HL-60 (cell line): ENCODE data around the gene INHA.

Source experiments
- DNase-seq, 2 experiments: peaks; one replicate each; pipeline ENCODE4 v3.0.0-alpha.2; 2010 to 2020; ENCODE audit warnings: low read depth in 1 of 2, low spot score in 1 of 2
- H3K27ac ChIP-seq: fragments of 250-450 bp; sonication (Bioruptor Pico); replicated peaks from 2 replicates; pipeline ENCODE4 v1.5.1; 2020; ENCODE audit warnings: mild to moderate bottlenecking, moderate library complexity
- H3K27me3 ChIP-seq: fragments of 250-450 bp; sonication (Bioruptor Pico); 2 replicates; pipeline ENCODE4 v1.5.1; 2021; ENCODE audit warnings: mild to moderate bottlenecking, moderate library complexity; ENCODE audit not compliant: insufficient read depth, poor library complexity, severe bottlenecking
- H3K4me3 ChIP-seq: replicated peaks from 2 replicates; pipeline ENCODE4 v1.5.1; 2011; ENCODE audit warnings: mild to moderate bottlenecking, control low read depth, low read length; ENCODE audit not compliant: insufficient read depth
- CTCF ChIP-seq: IDR thresholded peaks from one replicate; pipeline ENCODE4 v1.5.1; 2011; ENCODE audit warnings: low read length, control low read depth, inconsistent platforms; ENCODE audit not compliant: insufficient read depth
- GABPA ChIP-seq: IDR thresholded peaks from 2 replicates; pipeline ENCODE4 v1.6.1; 2012; ENCODE audit warnings: low read depth
- POLR2AphosphoS5 ChIP-seq: IDR thresholded peaks from 2 replicates; pipeline ENCODE4 v1.6.1; 2012; ENCODE audit warnings: low read depth
- SPI1 ChIP-seq: IDR thresholded peaks from 2 replicates; pipeline ENCODE4 v1.6.1; 2012; ENCODE audit warnings: low read depth, mild to moderate bottlenecking, borderline replicate concordance
- TF ChIP-seq, protein P1 (sequence below): IDR thresholded peaks from 2 replicates; pipeline ENCODE4 v1.6.1; 2012; ENCODE audit warnings: low read depth; ENCODE audit not compliant: insufficient replicate concordance

The INHA gene

GRCh38 chr2:219547621-219548020, 24.5 kb upstream of the INHA start:
- H3K27me3 ChIP-seq: peaks cover 36% of the 10 kb centered on the region
- TF ChIP-seq GABPA (no peak), SPI1 (no peak), CTCF (no peak), POLR2AphosphoS5 (no peak)
- TF ChIP-seq, protein P1, sequence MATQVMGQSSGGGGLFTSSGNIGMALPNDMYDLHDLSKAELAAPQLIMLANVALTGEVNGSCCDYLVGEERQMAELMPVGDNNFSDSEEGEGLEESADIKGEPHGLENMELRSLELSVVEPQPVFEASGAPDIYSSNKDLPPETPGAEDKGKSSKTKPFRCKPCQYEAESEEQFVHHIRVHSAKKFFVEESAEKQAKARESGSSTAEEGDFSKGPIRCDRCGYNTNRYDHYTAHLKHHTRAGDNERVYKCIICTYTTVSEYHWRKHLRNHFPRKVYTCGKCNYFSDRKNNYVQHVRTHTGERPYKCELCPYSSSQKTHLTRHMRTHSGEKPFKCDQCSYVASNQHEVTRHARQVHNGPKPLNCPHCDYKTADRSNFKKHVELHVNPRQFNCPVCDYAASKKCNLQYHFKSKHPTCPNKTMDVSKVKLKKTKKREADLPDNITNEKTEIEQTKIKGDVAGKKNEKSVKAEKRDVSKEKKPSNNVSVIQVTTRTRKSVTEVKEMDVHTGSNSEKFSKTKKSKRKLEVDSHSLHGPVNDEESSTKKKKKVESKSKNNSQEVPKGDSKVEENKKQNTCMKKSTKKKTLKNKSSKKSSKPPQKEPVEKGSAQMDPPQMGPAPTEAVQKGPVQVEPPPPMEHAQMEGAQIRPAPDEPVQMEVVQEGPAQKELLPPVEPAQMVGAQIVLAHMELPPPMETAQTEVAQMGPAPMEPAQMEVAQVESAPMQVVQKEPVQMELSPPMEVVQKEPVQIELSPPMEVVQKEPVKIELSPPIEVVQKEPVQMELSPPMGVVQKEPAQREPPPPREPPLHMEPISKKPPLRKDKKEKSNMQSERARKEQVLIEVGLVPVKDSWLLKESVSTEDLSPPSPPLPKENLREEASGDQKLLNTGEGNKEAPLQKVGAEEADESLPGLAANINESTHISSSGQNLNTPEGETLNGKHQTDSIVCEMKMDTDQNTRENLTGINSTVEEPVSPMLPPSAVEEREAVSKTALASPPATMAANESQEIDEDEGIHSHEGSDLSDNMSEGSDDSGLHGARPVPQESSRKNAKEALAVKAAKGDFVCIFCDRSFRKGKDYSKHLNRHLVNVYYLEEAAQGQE: no peak
- no peak overlapping the region for H3K4me3 ChIP-seq
- no peak for DNase-seq
- no peak overlapping the region for H3K27ac ChIP-seq

GRCh38 chr2:219548990-219549389, 23.1 kb upstream of the INHA start:
- TF ChIP-seq GABPA: no peak
- TF ChIP-seq POLR2AphosphoS5: no peak
- no peak for TF ChIP-seq CTCF
- no peak for TF ChIP-seq SPI1
- TF ChIP-seq, protein P1: no peak
- Histone ChIP-seq H3K27ac (no peak overlapping the region), H3K27me3 (peaks cover 39% of the 10 kb centered on the region), H3K4me3 (no peak overlapping the region)
- DNase-seq: no peak

DNA sequence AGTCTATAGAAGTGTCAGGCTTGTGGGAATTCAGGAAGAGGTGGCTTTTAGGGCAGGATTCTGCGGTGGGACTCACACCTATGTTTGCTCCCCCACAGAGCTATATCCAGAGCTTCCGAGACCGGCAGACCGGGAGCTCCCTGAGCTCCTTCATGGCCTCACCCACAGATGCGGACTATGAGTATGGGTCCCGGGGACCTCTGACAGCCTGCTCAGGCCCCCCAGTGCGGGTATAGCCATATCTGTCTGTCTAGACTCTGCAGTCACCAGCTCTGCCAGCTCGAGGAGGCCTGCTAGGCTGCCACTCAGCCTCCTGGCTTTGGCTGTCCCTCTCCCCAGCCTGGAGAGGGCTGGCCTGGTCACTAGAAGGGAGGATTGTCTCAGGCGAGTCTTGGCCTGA, 22.5 kb upstream of the INHA start:
- no peak for DNase-seq
- Histone ChIP-seq H3K27ac (no peak overlapping the region), H3K27me3 (peaks cover 36% of the 10 kb centered on the region), H3K4me3 (no peak overlapping the region)
- TF ChIP-seq CTCF (no peak), POLR2AphosphoS5 (no peak), SPI1 (no peak), GABPA (no peak)
- TF ChIP-seq, protein P1: no peak
